GM13976 (cell line): Measurements from ENCODE around the gene ARHGDIG.

ENCODE experiments used
- DNase-seq: peaks from one replicate; pipeline ENCODE4 v3.0.0; 2012; ENCODE audit warnings: low spot score
- CTCF ChIP-seq: IDR thresholded peaks from 2 replicates; pipeline ENCODE4 v1.5.1; 2012; ENCODE audit warnings: borderline replicate concordance, mild to moderate bottlenecking; ENCODE audit not compliant: insufficient read depth; ENCODE audit errors: extremely low read depth, missing control alignments, control extremely low read depth
- in situ Hi-C: fragments of 300-500 bp; cut with MboI; formaldehyde crosslinking; loops from one replicate; pipeline ENCODE4 v1.12.0; 2022; ENCODE audit warnings: low sequenced_read_pairs, mixed read lengths, inconsistent platforms; ENCODE audit not compliant: unreplicated experiment

Gene ARHGDIG

GRCh38 chr16:317583-317982, 37.2 kb downstream of the ARHGDIG start:
- TF ChIP-seq CTCF, result no peak
- in situ Hi-C loops, result no loop called here
- DNase-seq, result no peak

- no peak for TF ChIP-seq CTCF
- in situ Hi-C loops, result no loop called here
- no peak for DNase-seq
These were observed 38.2 kb downstream of the ARHGDIG start for GRCh38 chr16:318628-319027.

GRCh38 chr16:320206-320605, 39.8 kb downstream of the ARHGDIG start:
- in situ Hi-C loops, result no loop called here
- no peak for TF ChIP-seq CTCF
- no peak for DNase-seq

- DNase-seq, result no peak
- in situ Hi-C loops, result no loop called here
- TF ChIP-seq CTCF, result no peak
These were observed 41.1 kb downstream of the ARHGDIG start for GRCh38 chr16:321532-321931.

GRCh38 chr16:322476-323143, 42.2 kb downstream of the ARHGDIG start:
- in situ Hi-C loops, result no loop called here
- no peak for DNase-seq
- TF ChIP-seq CTCF, result no peak

GRCh38 chr16:324201-324450, 43.7 kb downstream of the ARHGDIG start:
- TF ChIP-seq CTCF, result no peak
- no peak for DNase-seq
- in situ Hi-C loops, result no loop called here
